NCI-H82 (cell line): ENCODE data around the gene PDE4B.
A peak's percentile ranks its signal among the peaks of the same experiment; 100 is the strongest.

Experiments used
- DNase-seq: peaks from one replicate; lab custom pipeline; 2025; lab: John Stamatoyannopoulos, UW

The PDE4B gene

GRCh38 chr1:65882076-65882475, 89.4 kb downstream of the PDE4B start:
- DNase-seq, result no peak

DNA sequence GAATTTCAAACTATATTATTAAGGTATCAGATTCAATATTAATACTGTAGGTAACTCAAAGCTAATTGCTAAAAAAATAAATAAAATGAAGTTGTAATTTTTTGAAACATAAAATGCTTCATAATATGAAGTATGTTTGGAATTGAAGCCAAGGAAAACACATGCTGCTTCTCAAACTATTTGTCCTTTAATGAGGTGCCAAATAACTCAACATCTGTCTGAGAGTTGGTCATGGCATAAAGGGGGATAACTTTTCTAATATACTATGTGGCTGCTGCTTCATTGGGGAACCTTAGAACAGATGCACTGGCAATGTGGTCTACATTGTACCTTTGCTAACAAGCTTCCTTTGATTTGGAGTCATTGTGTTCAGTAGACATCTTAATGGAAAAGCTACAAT, 96.7 kb downstream of the PDE4B start:
- DNase-seq, result no peak

DNA sequence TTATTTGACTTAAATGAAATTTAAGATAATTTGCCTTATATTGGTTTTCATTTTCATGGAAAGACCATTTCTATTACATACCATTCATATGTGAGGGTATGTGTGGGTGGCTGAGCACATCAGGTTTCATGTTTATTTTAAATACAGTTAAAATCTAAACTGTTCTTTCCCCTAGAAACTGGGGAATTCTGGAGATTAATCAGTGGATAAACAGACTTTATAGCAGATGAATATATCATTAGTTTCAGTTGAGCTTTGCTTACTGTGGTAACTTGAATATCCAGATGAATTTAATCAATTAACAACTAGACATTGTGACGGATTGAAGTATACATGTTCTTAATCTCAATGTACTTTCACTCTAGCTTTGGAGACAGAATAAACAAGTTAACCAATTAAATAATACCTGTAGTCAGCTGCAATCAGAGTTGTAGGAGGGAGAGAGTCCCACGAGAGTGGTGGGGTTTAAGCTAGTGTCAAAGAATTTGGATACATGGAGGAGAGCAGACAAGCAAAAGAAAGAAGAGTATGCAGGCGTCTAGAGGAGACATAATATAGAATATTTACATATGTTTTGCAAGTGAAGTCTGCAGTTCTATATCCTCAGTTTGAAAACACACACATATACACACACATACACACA, 97.6 kb downstream of the PDE4B start:
- DNase-seq, result no peak

DNA sequence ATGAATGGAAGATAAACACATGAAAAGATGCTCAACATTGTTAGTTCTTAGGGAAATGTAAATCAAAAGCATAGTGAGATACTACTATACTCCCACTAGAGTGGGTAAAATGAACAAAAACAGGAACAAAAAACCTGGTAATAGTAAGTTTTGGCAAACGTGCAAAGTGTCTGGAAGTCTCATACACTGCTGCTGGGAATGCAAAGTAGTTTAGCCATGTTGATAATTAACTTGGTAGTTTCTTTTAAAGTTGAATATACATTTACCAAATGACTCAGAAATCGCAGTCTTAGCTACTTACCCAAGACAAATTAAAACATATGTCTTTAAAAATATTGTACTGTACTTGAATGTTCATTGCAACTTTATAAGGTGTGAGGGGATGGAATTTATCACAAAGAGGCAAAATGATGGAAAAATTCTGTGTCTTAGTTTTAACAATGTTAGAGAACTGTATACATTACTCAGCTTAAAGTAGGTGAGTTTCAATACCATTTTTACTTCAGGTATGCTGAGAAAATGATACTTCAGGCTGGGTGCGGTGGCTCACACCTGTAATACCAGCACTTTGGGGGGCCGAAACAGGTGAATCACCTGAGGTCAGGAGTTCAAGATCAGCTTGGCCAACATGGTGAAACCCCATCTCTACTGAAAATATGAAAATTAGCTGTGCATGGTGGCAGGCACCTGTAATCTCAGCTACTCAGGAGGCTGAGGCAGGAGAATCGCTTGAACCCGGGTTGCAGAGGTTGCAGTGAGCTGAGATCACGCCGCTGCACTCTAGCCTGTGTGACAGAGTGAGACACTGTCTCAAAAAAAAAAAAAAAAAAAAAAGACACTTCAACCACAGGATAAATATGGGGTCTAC, 102.3 kb downstream of the PDE4B start:
- DNase-seq, result no peak

GRCh38 chr1:65896721-65897120, 104.0 kb downstream of the PDE4B start:
- DNase-seq, result no peak

DNA sequence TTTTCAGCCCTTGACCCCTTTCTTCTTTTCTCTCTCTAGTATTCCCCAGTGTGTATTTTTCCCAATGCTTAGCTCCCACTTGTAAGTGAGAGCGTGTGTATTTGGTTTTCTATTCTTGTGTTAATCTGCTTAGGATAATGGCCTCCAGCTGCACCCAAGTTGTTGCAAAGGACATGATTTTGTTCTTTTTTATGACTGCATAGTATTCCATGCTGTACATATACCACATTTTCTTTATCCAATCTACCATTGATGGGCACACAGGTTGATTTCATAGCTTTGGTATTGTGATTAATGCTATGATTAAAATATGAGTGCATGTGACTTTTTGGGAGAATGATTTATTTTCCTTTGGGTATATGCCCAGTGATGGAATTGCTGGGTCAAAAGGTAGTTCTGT, 104.8 kb downstream of the PDE4B start:
- DNase-seq, result no peak

GRCh38 chr1:65904681-65905083, 112.0 kb downstream of the PDE4B start:
- DNase-seq, result peak; percentile 11

DNA sequence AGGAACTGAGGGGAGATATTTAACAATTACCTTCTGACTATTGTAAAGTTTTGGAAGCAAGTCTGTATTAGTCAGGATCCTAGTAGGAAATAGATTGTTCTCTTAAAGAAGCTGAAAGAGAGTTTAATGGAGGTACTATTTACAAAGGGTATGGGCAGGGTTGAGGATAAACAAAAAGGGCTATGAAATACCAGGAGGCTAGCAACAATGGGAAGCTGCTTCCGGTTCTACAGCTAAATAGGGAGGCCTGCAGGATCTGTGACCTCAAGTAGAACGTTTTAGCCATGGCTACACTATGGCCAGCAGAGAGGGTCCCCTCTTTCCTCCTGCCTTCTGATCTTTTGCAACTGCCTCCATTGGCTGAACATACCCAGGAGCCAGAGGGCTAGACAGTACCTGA, 117.7 kb downstream of the PDE4B start:
- no peak for DNase-seq

GRCh38 chr1:65911679-65912078, 119.0 kb downstream of the PDE4B start:
- no peak for DNase-seq

GRCh38 chr1:65918564-65918963, 125.9 kb downstream of the PDE4B start:
- DNase-seq, result no peak

DNA sequence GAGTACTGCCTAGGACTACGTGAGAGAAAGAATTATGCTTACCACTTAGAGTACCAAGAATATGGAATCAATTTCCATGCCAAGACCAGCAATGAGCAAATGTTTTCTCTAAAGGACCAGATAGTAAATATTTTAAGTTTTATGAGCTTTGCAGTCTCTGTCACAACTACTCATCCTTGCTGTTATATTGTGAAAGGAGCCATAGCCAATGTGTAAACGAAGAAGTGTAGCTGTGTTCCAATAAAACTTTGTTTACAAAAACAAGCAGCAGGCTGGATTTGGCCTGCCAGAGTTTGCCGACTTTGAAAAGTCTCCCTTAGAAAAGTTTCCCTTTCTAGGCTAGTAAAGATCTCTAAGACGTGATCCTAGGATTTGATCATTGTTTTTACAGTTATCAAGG, 128.8 kb downstream of the PDE4B start:
- no peak for DNase-seq

- no peak for DNase-seq
Observed at GRCh38 chr1:65924471-65924870, 131.8 kb downstream of the PDE4B start.

DNA sequence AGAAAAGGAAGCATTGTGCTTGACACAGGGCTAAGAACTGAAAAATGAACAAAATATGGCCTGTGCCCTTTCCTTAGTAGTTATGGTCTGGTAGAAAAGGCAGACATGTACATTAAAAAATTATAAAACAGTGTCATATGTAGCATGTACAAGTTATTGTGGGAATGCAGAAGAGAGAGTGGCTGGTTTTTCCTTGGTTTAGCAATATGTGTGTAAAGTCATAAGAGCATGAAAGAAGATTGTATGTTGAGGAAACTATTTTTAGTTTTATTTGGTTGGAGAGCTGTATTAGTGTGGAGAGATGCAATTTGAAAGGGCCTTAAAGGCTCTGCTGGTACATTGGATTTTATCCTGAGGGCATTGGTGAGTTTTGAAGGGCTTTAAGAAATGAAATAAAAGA, 145.8 kb downstream of the PDE4B start:
- no peak for DNase-seq

DNA sequence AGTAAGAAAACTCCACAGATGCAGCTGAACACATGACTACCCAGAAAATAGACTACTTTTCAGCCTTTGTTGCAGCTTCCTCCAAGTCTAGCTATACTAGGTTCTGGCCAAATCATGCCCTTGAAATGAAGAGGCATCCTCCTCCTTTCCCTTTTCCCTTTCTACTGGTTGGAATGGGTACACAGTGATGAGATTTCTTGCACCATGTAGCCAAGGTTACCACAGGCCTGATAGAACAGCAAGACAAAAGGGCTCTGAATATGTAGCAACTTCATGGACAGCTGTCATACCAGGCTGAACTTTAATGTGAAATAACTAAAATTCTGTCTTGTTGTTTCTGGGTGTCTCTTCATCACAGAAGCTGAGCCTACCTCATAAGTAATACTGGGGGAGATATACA, 146.5 kb downstream of the PDE4B start:
- no peak for DNase-seq

DNA sequence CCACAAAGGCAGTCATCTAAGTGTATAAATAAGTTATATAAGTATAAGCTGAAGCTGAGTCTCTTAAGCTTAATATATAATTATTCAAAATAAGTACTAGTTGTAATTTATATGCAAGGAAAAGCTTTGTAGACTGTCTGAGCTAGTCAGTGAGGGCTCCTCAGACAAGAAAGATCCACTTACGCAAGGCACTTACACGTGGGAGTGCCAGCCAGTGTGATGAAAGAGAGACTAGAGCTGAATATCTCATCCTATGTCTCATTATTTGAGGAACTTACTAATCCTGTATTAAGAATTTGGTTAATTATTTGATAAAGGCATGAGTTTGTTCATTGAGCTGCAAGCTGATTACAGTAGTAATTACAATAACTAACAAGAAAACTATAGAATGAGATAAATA, 146.9 kb downstream of the PDE4B start:
- DNase-seq, result no peak

DNA sequence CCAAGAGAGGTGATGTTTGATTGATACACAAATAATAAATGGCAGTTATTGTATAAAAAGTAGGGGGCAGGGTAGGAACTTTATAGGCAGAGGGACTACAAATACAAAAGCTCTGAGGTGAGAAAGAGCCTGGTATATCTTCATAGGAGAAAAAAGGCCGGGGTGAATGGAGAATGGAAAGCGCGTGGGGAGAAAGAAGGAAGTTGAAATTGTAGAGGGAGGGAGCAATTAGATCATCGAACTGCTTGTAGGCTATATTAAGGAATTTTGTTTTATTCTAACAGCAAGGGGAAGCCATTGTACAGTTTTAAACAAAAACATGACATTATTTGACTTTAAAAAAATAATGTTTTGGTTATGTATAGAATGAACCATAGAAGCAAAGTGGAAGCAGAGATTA, 147.4 kb downstream of the PDE4B start:
- no peak for DNase-seq

- no peak for DNase-seq
Observed at GRCh38 chr1:65942476-65942875, 149.8 kb downstream of the PDE4B start.

DNA sequence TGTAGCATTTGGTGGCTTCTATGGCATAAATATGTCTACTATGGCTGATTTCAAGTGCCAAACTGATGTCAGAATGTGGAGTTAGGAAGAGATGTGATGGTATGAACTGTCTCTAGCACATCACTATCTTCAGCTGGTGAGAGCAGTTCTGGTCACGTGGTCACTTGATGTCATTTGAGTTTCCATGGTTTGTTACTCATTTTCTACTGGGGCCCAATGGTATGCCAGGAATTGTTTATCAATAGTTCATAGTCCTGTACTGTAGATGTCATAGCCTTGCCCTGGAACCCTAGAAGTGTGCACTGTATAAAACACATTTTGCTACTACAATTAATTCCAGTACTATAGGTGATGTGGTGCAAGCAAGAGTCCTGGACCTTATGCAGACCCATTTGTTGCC, 153.7 kb downstream of the PDE4B start:
- DNase-seq, result no peak

- no peak for DNase-seq
Observed at GRCh38 chr1:65946960-65947359, 154.3 kb downstream of the PDE4B start.

GRCh38 chr1:65948609-65949229, 156.0 kb downstream of the PDE4B start:
- peak; percentile 55 for DNase-seq

DNA sequence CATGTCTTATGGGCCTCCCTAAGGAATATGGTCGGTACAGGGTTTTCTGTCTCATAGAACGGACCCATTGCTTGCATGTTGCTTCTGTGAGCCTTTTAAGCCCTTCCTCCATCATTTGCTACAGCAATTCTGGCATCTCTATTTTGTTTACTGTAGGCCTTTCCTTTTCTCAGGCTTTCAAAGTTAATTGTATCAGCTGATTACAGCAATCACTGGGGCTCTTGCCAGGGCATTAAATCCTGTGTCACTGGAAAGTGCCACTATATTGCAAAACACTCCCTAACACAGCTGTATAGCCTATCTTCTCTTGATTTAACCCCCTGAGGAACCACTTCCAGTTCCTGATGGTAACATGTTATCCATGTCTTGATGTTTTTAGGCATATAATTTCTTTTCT, 156.5 kb downstream of the PDE4B start:
- no peak for DNase-seq

DNA sequence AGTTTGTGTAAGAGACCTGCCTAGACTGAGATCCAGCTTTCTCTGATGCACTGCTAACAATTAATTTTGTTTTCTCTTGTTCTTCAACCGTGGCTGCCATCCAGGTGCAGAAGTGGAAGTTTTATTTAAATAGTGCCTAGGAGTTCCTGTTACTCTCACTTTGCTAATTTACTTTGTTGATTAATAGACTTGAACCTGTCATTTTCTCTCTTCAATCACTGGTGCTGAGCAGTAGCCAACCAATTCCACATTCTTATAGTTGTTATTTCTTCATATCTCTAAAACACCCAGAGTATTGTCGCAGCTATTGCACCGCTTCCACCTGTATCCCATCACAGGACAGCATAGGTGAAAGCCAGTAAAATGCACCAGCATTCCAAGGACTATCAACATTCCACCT, 157.2 kb downstream of the PDE4B start:
- DNase-seq, result no peak

- DNase-seq, result no peak
Observed at GRCh38 chr1:65952696-65953095, 160.0 kb downstream of the PDE4B start.
